Type B pancreatic cell (in vitro differentiated cells): ENCODE measurements around the gene NDUFA8. TPM values are rescaled to one million over a fixed set of nuclear protein-coding genes. Genes with fewer than 3 reads are reported as not detected.

Experiments used
- DNase-seq: peaks from one replicate; pipeline ENCODE4 v3.0.0; 2021; ENCODE audit warnings: mixed read lengths; ENCODE audit not compliant: unreplicated experiment; ENCODE audit errors: extremely low spot score
- H3K27ac Mint-ChIP-seq: 2 replicates; pipeline ENCODE4 v1.8.0; 2021; ENCODE audit warnings: mild to moderate bottlenecking, mixed read lengths
- H3K27me3 Mint-ChIP-seq: 2 replicates; pipeline ENCODE4 v1.8.0; 2021; ENCODE audit warnings: mixed read lengths
- H3K36me3 Mint-ChIP-seq: 2 replicates; pipeline ENCODE4 v1.8.0; 2021; ENCODE audit warnings: mixed read lengths
- H3K4me1 Mint-ChIP-seq: one replicate; pipeline ENCODE4 v1.8.0; 2021; ENCODE audit warnings: mixed read lengths; ENCODE audit not compliant: unreplicated experiment
- H3K4me3 Mint-ChIP-seq: 2 replicates; pipeline ENCODE4 v1.8.0; 2021; ENCODE audit warnings: mild to moderate bottlenecking, mixed read lengths
- H3K9me3 Mint-ChIP-seq: 2 replicates; pipeline ENCODE4 v1.8.0; 2021; ENCODE audit warnings: mixed read lengths
- total RNA-seq: library from RNA; stranded (reverse); gene quantifications from 2 replicates; pipeline ENCODE4 v1.2.1, GENCODE V29; 2021; ENCODE audit warnings: low replicate concordance
- TF ChIP-seq, protein P1 (sequence below): fragments of 200-600 bp; sonication (generic); conservative IDR thresholded peaks from 2 replicates; pipeline ENCODE4 v1.5.0; 2021; ENCODE audit warnings: antibody characterized with exemption, mild to moderate bottlenecking

The NDUFA8 gene
- total RNA-seq, 1 donor from 2014 or later, result 65.4 TPM

DNA sequence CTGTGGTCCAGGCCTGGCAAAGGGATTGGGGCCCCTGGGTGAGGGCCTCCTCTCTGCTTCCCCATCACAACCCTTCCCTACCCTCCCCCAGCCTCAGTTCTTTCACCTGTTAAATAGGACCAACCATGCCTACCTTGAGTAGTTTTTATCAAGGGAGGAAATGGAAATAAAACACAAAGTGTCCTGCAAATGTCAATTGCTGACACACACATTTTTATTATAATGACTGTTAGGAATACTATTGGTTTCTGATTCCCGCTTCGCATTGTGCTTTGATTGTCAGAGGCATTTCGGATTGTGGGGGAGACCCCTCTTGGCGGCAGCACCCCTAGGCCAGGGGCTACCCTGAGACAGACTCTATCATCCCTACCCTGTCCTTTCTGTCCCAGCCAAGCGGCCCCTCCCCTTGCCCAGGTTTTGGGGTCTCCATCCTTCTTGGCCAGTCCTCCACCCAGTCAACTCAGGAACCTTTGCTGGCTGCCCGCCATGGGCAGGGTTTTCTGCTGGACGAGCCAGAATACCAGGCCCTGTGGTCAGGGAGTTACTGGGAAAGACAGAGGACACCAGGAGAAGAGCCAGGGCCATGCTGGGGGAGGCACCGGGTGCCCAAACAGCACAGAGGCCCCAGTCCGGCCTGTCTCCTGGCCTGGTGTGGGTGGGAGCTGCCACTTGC lies 48.0 kb downstream of the NDUFA8 start:
- H3K4me3 Mint-ChIP-seq, result no peak overlapping the region
- no peak overlapping the region for H3K27ac Mint-ChIP-seq
- TF ChIP-seq, protein P1, sequence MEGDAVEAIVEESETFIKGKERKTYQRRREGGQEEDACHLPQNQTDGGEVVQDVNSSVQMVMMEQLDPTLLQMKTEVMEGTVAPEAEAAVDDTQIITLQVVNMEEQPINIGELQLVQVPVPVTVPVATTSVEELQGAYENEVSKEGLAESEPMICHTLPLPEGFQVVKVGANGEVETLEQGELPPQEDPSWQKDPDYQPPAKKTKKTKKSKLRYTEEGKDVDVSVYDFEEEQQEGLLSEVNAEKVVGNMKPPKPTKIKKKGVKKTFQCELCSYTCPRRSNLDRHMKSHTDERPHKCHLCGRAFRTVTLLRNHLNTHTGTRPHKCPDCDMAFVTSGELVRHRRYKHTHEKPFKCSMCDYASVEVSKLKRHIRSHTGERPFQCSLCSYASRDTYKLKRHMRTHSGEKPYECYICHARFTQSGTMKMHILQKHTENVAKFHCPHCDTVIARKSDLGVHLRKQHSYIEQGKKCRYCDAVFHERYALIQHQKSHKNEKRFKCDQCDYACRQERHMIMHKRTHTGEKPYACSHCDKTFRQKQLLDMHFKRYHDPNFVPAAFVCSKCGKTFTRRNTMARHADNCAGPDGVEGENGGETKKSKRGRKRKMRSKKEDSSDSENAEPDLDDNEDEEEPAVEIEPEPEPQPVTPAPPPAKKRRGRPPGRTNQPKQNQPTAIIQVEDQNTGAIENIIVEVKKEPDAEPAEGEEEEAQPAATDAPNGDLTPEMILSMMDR, result no peak
- no peak for DNase-seq
- H3K9me3 Mint-ChIP-seq, result no peaks in the 10 kb centered on the region
- peaks cover 28% of the 10 kb centered on the region for H3K27me3 Mint-ChIP-seq
- peaks cover 4% of the 10 kb centered on the region for H3K4me1 Mint-ChIP-seq
- H3K36me3 Mint-ChIP-seq, result no peaks in the 10 kb centered on the region

DNA sequence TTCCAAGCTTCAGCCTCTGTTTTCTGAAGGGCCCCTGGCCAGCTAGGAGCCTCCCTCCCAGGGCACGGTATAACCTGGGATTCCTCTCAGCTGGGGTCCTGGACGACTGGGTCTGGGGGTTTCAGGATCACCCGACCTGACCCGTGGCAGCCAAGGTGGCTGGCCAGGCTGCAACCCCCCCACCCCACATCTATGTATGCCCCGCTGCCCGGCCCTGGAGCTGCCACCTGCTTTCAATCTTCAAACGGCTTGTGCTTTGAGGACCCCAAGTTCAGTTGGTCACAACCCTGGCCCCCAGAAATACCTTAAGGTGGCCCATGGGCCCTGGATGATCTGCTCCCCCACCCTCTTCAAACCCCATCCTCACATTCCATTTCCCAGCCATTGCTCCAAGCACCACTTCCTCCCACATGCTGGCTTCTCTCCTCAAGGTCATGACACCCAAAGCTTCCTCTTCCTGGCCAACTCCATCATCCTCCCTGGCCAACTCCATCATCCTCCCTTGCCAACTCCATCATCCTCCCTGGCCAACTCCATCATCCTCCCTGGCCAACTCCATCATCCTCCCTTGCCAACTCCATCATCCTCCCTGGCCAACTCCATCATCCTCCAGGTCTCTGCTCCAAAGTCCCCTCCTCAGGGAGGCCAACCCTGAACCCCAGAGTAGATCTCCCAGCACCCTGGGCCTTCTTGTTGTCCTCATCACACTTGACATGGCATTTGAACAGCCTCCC lies 49.3 kb downstream of the NDUFA8 start:
- Mint-ChIP-seq H3K4me3 (no peak overlapping the region), H3K36me3 (no peaks in the 10 kb centered on the region), H3K9me3 (no peaks in the 10 kb centered on the region), H3K27ac (no peak overlapping the region), H3K4me1 (no peaks in the 10 kb centered on the region), H3K27me3 (peaks cover 23% of the 10 kb centered on the region)
- TF ChIP-seq, protein P1, result no peak
- no peak for DNase-seq

DNA sequence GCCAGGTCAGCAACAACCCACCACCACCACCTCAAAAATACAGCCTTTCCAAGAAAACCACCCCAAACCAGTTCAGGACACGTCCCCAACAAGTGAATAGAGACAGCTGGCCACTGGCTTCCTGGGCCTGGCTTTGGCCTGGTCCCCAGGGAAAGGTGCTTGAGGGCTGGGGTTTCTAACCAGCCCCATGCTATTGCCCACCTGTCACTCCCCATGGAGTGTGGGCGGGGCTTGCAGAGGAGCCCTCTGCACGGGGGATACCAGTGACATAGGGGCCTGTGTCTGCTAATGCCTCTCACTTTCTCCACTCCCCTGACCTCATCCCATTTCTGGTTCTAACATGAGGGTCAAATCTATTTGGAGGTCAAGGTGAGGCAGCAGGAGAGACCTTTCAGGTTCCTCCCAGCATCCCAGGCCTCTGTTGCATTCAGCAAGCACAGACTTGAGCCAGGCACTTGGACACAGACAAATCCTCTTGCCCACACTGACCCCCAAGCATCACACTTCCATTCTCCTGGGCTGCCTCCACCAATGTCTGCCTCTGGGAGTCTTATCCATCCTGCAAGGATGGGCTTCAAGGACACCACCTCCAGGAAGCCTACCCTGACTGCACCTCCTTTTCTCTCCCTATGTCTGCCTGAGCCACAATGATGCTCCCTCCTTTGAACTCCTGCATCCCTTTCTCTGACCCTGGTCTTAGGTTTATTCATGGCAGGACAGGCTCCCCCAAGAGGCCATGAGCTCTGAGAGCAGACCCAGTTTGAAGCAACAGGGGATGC lies 50.4 kb downstream of the NDUFA8 start:
- H3K27ac Mint-ChIP-seq, result no peak overlapping the region
- H3K27me3 Mint-ChIP-seq, result peaks cover 15% of the 10 kb centered on the region
- no peak overlapping the region for H3K4me3 Mint-ChIP-seq
- TF ChIP-seq, protein P1, result no peak
- no peaks in the 10 kb centered on the region for H3K4me1 Mint-ChIP-seq
- no peak for DNase-seq
- no peaks in the 10 kb centered on the region for H3K36me3 Mint-ChIP-seq
- H3K9me3 Mint-ChIP-seq, result peaks cover under 1% of the 10 kb centered on the region

DNA sequence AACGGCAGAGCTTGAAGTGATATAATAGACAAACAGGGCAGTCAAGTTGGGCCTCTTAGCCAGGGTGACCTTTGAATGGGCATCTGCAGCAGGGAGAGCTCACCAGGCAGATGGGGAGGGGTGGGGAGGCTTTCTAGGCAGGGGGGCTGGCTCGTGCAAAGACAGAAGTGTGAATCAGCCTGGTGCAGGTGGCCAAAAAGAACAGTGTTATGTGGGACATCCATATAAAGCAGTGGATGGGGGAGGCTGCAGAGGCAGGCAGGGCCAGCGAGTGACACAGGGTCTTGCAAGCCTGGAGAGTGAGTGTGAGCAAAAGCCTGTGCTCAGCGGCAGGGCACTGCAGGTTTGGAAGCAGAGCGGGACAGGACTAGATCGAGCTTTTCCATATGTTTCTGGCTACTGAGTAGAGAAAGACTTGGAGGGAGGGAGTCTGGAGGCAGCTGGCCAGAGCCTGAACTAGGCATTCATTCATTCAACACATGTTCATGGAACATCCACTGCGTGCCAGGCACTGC lies 52.2 kb downstream of the NDUFA8 start:
- no peak for DNase-seq
- Mint-ChIP-seq H3K27ac (no peak overlapping the region), H3K27me3 (peaks cover 7% of the 10 kb centered on the region), H3K9me3 (peaks cover 7% of the 10 kb centered on the region), H3K36me3 (peaks cover 4% of the 10 kb centered on the region), H3K4me1 (no peaks in the 10 kb centered on the region), H3K4me3 (no peak overlapping the region)
- TF ChIP-seq, protein P1, result no peak

DNA sequence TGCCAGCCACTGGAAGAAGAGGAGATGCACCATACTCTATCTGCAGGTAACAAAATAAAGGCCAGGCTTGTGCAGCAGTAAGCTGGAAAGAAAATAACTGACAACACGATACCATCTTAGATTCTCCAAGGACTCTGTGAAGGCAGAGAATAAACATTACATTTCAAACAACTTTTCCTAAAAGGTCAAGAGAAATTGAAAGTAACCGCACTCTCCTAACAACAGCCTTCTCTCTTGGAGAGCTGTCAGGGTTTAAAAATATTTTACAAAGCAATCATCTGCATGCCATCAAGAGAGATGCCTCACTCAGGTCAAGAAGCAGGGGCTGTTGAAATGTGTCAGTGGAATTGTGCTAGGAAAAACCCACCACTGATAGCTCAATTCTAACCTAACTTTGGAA lies 53.0 kb downstream of the NDUFA8 start:
- peaks cover 7% of the 10 kb centered on the region for H3K9me3 Mint-ChIP-seq
- peaks cover 4% of the 10 kb centered on the region for H3K36me3 Mint-ChIP-seq
- TF ChIP-seq, protein P1, result no peak
- no peak overlapping the region for H3K27ac Mint-ChIP-seq
- peaks cover 3% of the 10 kb centered on the region for H3K27me3 Mint-ChIP-seq
- no peak overlapping the region for H3K4me3 Mint-ChIP-seq
- DNase-seq, result no peak
- H3K4me1 Mint-ChIP-seq, result no peaks in the 10 kb centered on the region
